ENCODE measurements around the gene PRR11. TPM values are rescaled to one million over a fixed set of nuclear protein-coding genes. Genes with fewer than 3 reads are reported as not detected.

The PRR11 gene
- total and polyA plus RNA-seq, 2 of the 8 experiments (the other 6 are each of a cell fraction or from before 2014, with no cell fraction given), result 32.7 to 83.0 TPM

DNA sequence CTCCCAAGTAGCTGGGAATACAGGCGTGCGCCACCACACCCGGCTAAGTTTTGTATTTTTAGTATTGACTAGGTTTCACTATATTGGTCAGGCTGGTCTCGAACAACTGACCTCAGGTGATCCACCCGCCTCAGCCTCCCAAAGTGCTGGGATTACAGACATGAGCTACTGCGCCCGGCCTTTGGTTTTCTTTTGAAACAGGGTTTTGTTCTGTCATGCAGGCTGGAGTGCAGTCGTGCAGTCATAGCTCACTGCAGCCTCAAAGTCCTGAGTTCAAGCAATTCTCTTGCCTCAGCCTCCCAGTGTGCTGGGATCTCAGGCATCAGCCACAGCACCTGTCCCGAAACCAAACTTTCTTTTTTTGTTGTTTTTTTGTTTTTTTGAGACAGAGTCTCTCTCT, 25.1 kb downstream of the PRR11 start:
- Histone ChIP-seq H2AFZ (ENCODE audit: low read length) (no peak overlapping the region), H2AK5ac (ENCODE audit: low read depth, low read length) (no peak overlapping the region), H3K18ac (ENCODE audit: extremely low read depth, low read length) (no peak overlapping the region), H3K4ac (replicated peaks; ENCODE audit: insufficient read length, low read depth, low read length) (no peak overlapping the region), H3K27ac (ENCODE audit: low read depth, low read length) (no peak overlapping the region), H2BK15ac (ENCODE audit: low read length) (no peak overlapping the region), H3K4me1 (replicated peaks in 1 of 4; ENCODE audit: control insufficient read depth in 3 of 4, insufficient read depth in 4 of 4, low read length in 3 of 4) (no peaks in the 10 kb centered on the region), H2BK5ac (ENCODE audit: low read depth, low read length) (no peak overlapping the region), H4K91ac (replicated peaks; ENCODE audit: insufficient read length, low read length) (no peak overlapping the region), H3K23ac (ENCODE audit: insufficient read length) (no peak overlapping the region), H3K9ac (replicated peaks in 1 of 4; ENCODE audit: extremely low read depth in 1 of 4, low read depth in 3 of 4, low read length in 3 of 4) (no peak overlapping the region), H3K56ac (replicated peaks; ENCODE audit: insufficient read length, low read depth, low read length) (no peak overlapping the region), H4K20me1 (replicated peaks in 1 of 2; ENCODE audit: control insufficient read depth in 1 of 2, insufficient read depth in 2 of 2, low read length in 2 of 2) (peaks cover 0 to 2% of the 10 kb centered on the region in 2 experiments), H3K4me3 (ENCODE audit: extremely low read depth in 1 of 4, insufficient read depth in 2 of 4, low read depth in 3 of 4, low read length in 4 of 4) (no peak overlapping the region), H4K8ac (ENCODE audit: extremely low read depth, insufficient read depth, low read length) (no peak overlapping the region), H2BK120ac (replicated peaks; ENCODE audit: low read depth, low read length) (no peak overlapping the region), H3K27me3 (replicated peaks in 1 of 4; ENCODE audit: control insufficient read depth in 3 of 4, extremely low read depth in 1 of 4, insufficient read depth in 3 of 4, low read length in 3 of 4) (no peaks in the 10 kb centered on the region), H2BK20ac (ENCODE audit: low read length) (no peak overlapping the region), H3K79me1 (ENCODE audit: low read depth, low read length) (no peaks in the 10 kb centered on the region; the same call in 1 of the 2 replicates), H3K9me3 (ENCODE audit: insufficient read depth in 2 of 2, low read depth in 1 of 2, low read length in 1 of 2) (no peaks in the 10 kb centered on the region), H3K23me2 (ENCODE audit: low read depth, low read length) (no peaks in the 10 kb centered on the region), H2BK12ac (ENCODE audit: low read depth, low read length) (no peak overlapping the region), H3K79me2 (ENCODE audit: control insufficient read depth in 1 of 2, insufficient read depth in 2 of 2, low read length in 2 of 2) (no peaks in the 10 kb centered on the region), H3K36me3 (ENCODE audit: control insufficient read depth in 2 of 4, insufficient read depth in 4 of 4, low read length in 3 of 4) (peaks cover 0 to 6% (median 3%) of the 10 kb centered on the region in 4 experiments; a peak in 6 of 8 replicates), H3K14ac (ENCODE audit: insufficient read length) (no peak overlapping the region), H3K4me2 (ENCODE audit: insufficient read depth in 1 of 2, low read depth in 2 of 2, low read length in 2 of 2) (no peak overlapping the region), H4K5ac (ENCODE audit: insufficient read length, low read depth, low read length) (no peak overlapping the region)
- DNase-seq (ENCODE audit: low read depth in 1 of 2, low spot score in 2 of 2), result no peak
- ChIA-PET CTCF (ENCODE audit: partially characterized antibody) (interaction anchor here (0.7 to 1.4 kb wide), 3 partner anchors 13 to 622 kb away, joined by 3 read pairs; no protein-coding TSS in a partner anchor), POLR2A (ENCODE audit: partially characterized antibody) (no interaction called here)
- no peak for FAIRE-seq
- 98% methylated on average over 9 of the region's 9 CpGs; no CpG with 5 or more reads in 1 of the 2 experiments for WGBS, 2 experiments (ENCODE audit: extremely low coverage in 1 of 2, insufficient coverage in 1 of 2, insufficient read length in 1 of 2, insufficient replicate concordance in 2 of 2, low coverage in 1 of 2, low lambda C conversion rate in 2 of 2, missing lambda C conversion rate in 1 of 2)
- TF ChIP-seq RFX5 (IDR thresholded peaks at IDR 0.05; ENCODE audit: borderline replicate concordance, low read depth, low read length) (no peak), RNF2 (IDR thresholded peaks at IDR 0.05; ENCODE audit: borderline replicate concordance, low read depth, low read length, missing control alignments, poor library complexity, severe bottlenecking) (no peak), SIN3A (conservative IDR thresholded peaks at IDR 0.05 in 1 of 2, IDR thresholded peaks at IDR 0.05 in 1 of 2; ENCODE audit: low read depth in 1 of 2, low read length in 2 of 2) (no peak), MAFK (IDR thresholded peaks at IDR 0.05; ENCODE audit: low read depth, low read length) (no peak), CEBPB (IDR thresholded peaks at IDR 0.05; ENCODE audit: low read depth, low read length) (no peak), ASH2L (IDR thresholded peaks at IDR 0.05; ENCODE audit: low read length) (no peak), NRF1 (IDR thresholded peaks at IDR 0.05; ENCODE audit: low read depth, low read length) (no peak), POLR2AphosphoS5 (IDR thresholded peaks at IDR 0.05; ENCODE audit: low read depth, low read length) (no peak), RBBP5 (IDR thresholded peaks at IDR 0.05; ENCODE audit: borderline replicate concordance, low read depth, low read length) (no peak), CBX5 (IDR thresholded peaks at IDR 0.05; ENCODE audit: low read depth, low read length) (no peak), KDM1A (IDR thresholded peaks at IDR 0.05; ENCODE audit: borderline replicate concordance, low read length) (no peak), GABPA (IDR thresholded peaks at IDR 0.05; ENCODE audit: borderline replicate concordance, insufficient read depth, low read length) (no peak), BCL11A (IDR thresholded peaks at IDR 0.05; ENCODE audit: low read depth in 2 of 2, low read length in 2 of 2) (no peak), CREB1 (IDR thresholded peaks at IDR 0.05) (no peak), MAX (IDR thresholded peaks at IDR 0.05) (no peak)

Measured in H1 (cell line).